SU-DHL-6 (cell line): ENCODE results near the gene MYOM1.
"Not testable (repeated sequence)": the region's sequence is repeated elsewhere in the genome, so short reads cannot be mapped to it uniquely, and the experiment has no call there.

Experiments used
- H2AFZ ChIP-seq: fragments of 200-600 bp; sonication (generic); 2 replicates; pipeline ENCODE4 v1.6.1; 2014; ENCODE audit warnings: low read depth, mild to moderate bottlenecking, moderate library complexity, mixed read lengths, antibody characterized with exemption, low read length; ENCODE audit not compliant: severe bottlenecking
- H3F3A ChIP-seq: fragments of 200-600 bp; shearing (Covaris generic); 2 replicates; pipeline ENCODE4 v1.6.0; 2016; ENCODE audit warnings: antibody characterized with exemption, mild to moderate bottlenecking; ENCODE audit not compliant: insufficient read depth
- H3K27ac ChIP-seq: fragments of 200-600 bp; sonication (generic); 2 replicates; pipeline ENCODE4 v1.5.1; 2016; ENCODE audit warnings: low read depth, mild to moderate bottlenecking, low read length, moderate library complexity, mixed read lengths
- H3K27me3 ChIP-seq: fragments of 200-600 bp; sonication (generic), shearing (Covaris generic); 2 replicates; pipeline ENCODE4 v1.6.0; 2014; ENCODE audit warnings: mild to moderate bottlenecking, low read length
- H3K36me3 ChIP-seq: fragments of 200-600 bp; sonication (generic); 2 replicates; pipeline ENCODE4 v1.6.1; 2014; ENCODE audit warnings: mild to moderate bottlenecking, low read length, mixed read lengths
- H3K4me2 ChIP-seq: fragments of 300-600, 200-600 bp; shearing (Covaris generic), sonication (generic); 2 replicates; pipeline ENCODE4 v1.6.0; 2014; ENCODE audit warnings: low read length, low read depth, mild to moderate bottlenecking; ENCODE audit not compliant: poor library complexity, severe bottlenecking
- H3K4me3 ChIP-seq: fragments of 200-600 bp; sonication (generic); 2 replicates; pipeline ENCODE4 v1.5.1; 2014; ENCODE audit warnings: antibody characterized with exemption, low read length, mild to moderate bottlenecking, mixed read lengths; ENCODE audit not compliant: insufficient read depth, poor library complexity, severe bottlenecking
- H3K79me2 ChIP-seq: fragments of 200-600 bp; sonication (generic); 2 replicates; pipeline ENCODE4 v1.6.1; 2014; ENCODE audit warnings: mild to moderate bottlenecking, low read length, moderate library complexity; ENCODE audit not compliant: insufficient read depth
- H3K9ac ChIP-seq: fragments of 200-600 bp; sonication (generic); 2 replicates; pipeline ENCODE4 v1.7.0; 2014; ENCODE audit warnings: mild to moderate bottlenecking, low read length
- H3K9me2 ChIP-seq: fragments of 200-600 bp; sonication (generic); replicated peaks from 2 replicates; pipeline ENCODE4 v1.6.1; 2014; ENCODE audit warnings: low read length; ENCODE audit not compliant: insufficient read depth
- H3K9me3 ChIP-seq: fragments of 200-600 bp; sonication (generic); 2 replicates; pipeline ENCODE4 v1.6.1; 2014; ENCODE audit warnings: low read length, mixed read lengths; ENCODE audit not compliant: insufficient read depth
- H4K20me1 ChIP-seq: fragments of 200-600 bp; sonication (generic); 2 replicates; pipeline ENCODE4 v1.6.1; 2014; ENCODE audit warnings: low read depth, mild to moderate bottlenecking, antibody characterized with exemption, low read length, moderate library complexity, mixed read lengths
- CTCF ChIP-seq: fragments of 200-600 bp; sonication (generic); IDR thresholded peaks from one replicate; pipeline ENCODE4 v1.5.1; 2017; ENCODE audit warnings: antibody characterized with exemption, mild to moderate bottlenecking, low read length, moderate library complexity; ENCODE audit not compliant: insufficient read depth, poor library complexity, severe bottlenecking
- EZH2phosphoT487 ChIP-seq: fragments of 200-600 bp; sonication (generic), shearing (Covaris generic); conservative IDR thresholded peaks from 2 replicates; pipeline ENCODE4 v1.6.1; 2018; ENCODE audit warnings: mild to moderate bottlenecking, antibody characterized with exemption, low read length, moderate library complexity, mixed read lengths

Gene MYOM1

GRCh38 chr18:3029215-3029952 is 190.4 kb downstream of the MYOM1 start:
- TF ChIP-seq CTCF (no peak), EZH2phosphoT487 (no peak)

GRCh38 chr18:3028115-3028514 is 191.7 kb downstream of the MYOM1 start:
- not testable (repeated sequence) for H3K9ac ChIP-seq, H3K9me3 ChIP-seq, H3K36me3 ChIP-seq, H3K79me2 ChIP-seq, H3K27me3 ChIP-seq, H3K27ac ChIP-seq, H3K4me2 ChIP-seq, H2AFZ ChIP-seq, H3F3A ChIP-seq, H3K9me2 ChIP-seq, H4K20me1 ChIP-seq, H3K4me3 ChIP-seq

More at GRCh38 chr18:3029215-3029952, 190.4 kb downstream of the MYOM1 start:
- Histone ChIP-seq H4K20me1 (no peaks in the 10 kb centered on the region), H3F3A (no peaks in the 10 kb centered on the region), H2AFZ (no peak overlapping the region), H3K9me2 (no peaks in the 10 kb centered on the region), H3K9me3 (no peaks in the 10 kb centered on the region), H3K4me2 (no peak overlapping the region), H3K9ac (no peak overlapping the region), H3K36me3 (no peaks in the 10 kb centered on the region), H3K27me3 (no peaks in the 10 kb centered on the region), H3K27ac (no peak overlapping the region), H3K4me3 (no peak overlapping the region), H3K79me2 (no peaks in the 10 kb centered on the region)

- no peak overlapping the region for H2AFZ ChIP-seq
- no peak overlapping the region for H3K9ac ChIP-seq
- no peaks in the 10 kb centered on the region for H3K36me3 ChIP-seq
- no peak for TF ChIP-seq CTCF
- TF ChIP-seq EZH2phosphoT487, result no peak
- H3K9me2 ChIP-seq, result no peaks in the 10 kb centered on the region
- H3K27ac ChIP-seq, result no peak overlapping the region
- no peak overlapping the region for H3K4me2 ChIP-seq
- H4K20me1 ChIP-seq, result no peaks in the 10 kb centered on the region
- H3K27me3 ChIP-seq, result no peaks in the 10 kb centered on the region
- no peaks in the 10 kb centered on the region for H3K9me3 ChIP-seq
- H3K79me2 ChIP-seq, result no peaks in the 10 kb centered on the region
- H3F3A ChIP-seq, result no peaks in the 10 kb centered on the region
- no peak overlapping the region for H3K4me3 ChIP-seq
These were observed 192.3 kb downstream of the MYOM1 start for GRCh38 chr18:3027370-3027891.

GRCh38 chr18:3025544-3025943 is 194.2 kb downstream of the MYOM1 start:
- Histone ChIP-seq H3K36me3 (no peaks in the 10 kb centered on the region), H2AFZ (no peak overlapping the region), H3F3A (no peaks in the 10 kb centered on the region), H3K79me2 (no peaks in the 10 kb centered on the region), H4K20me1 (no peaks in the 10 kb centered on the region), H3K9me3 (no peaks in the 10 kb centered on the region), H3K27me3 (no peaks in the 10 kb centered on the region), H3K4me2 (no peak overlapping the region), H3K27ac (no peak overlapping the region), H3K9me2 (no peaks in the 10 kb centered on the region), H3K9ac (no peak overlapping the region), H3K4me3 (no peak overlapping the region)
- no peak for TF ChIP-seq EZH2phosphoT487

- H3K9ac ChIP-seq, H3K27ac ChIP-seq, H3K27me3 ChIP-seq: not testable (repeated sequence)
These were observed 196.2 kb downstream of the MYOM1 start for GRCh38 chr18:3023603-3024002.

More at GRCh38 chr18:3023603-3024002, 196.2 kb downstream of the MYOM1 start:
- not testable (repeated sequence) for H3K36me3 ChIP-seq, H4K20me1 ChIP-seq, H3F3A ChIP-seq, H3K4me3 ChIP-seq, H3K4me2 ChIP-seq, H3K9me3 ChIP-seq, H3K9me2 ChIP-seq, H2AFZ ChIP-seq, H3K79me2 ChIP-seq
